Tibial nerve (tissue), 4 donors: ENCODE results near the gene IER5. TPM values are rescaled to one million over a fixed set of nuclear protein-coding genes. Genes with fewer than 3 reads are reported as not detected.

Source experiments
- total RNA-seq, 4 donors: library from RNA; depleted of rRNA; stranded (reverse); fragments of >200 nt; gene quantifications; one replicate each; pipeline ENCODE4 v1.1.0, GENCODE V29; 2016

The IER5 gene
- total RNA-seq, 4 donors from 2014 or later: 8.1 to 16.3 (median 13.1) TPM

Other genes with a start within 250 kb of the IER5 start
- gene KIAA1614, start 175.8 kb upstream of the IER5 start, total RNA-seq: 10 to 100 TPM; 14.9 to 22.6 (median 19.1) TPM
- 10 to 100 TPM; 30.0 to 43.7 (median 38.6) TPM for gene STX6, start 65.8 kb upstream of the IER5 start, total RNA-seq
- gene MR1, start 54.7 kb upstream of the IER5 start, total RNA-seq: 10 to 100 TPM in 3 of 4 donors, 1 to 10 TPM in 1; 9.2 to 26.2 (median 10.9) TPM